ENCODE results near the gene EXOC3L4.
"Not testable (repeated sequence)": the region's sequence is repeated elsewhere in the genome, so short reads cannot be mapped to it uniquely, and the experiment has no call there.

DNA sequence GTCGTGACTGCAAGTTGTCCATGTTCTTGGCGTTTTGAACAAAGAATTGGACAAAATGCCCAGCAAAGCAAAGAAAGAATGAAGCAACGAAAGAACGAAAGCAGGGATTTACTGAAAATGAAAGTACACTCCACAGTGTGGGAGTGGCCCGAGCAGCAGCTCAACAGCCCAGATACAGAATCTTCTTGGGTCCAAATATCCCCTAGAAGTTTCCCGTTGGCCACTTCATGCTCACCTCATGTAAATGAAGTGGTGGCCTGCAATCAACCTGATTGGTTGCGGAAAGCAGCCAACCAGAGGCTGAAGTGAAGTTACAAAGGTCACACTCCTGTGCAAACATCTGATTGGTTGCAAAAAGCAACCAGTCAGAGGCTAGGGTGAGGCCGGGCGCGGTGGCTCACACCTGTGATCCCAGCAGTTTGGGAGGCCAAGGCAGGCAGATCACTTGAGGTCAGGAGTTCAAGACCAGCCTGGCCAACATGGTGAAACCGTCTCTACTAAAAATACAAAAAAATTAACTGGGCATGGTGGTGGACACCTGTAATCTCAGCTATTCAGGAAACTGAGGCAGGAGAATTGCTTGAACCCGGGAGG, 20.7 kb downstream of the EXOC3L4 start:
- TF ChIP-seq, protein P1, sequence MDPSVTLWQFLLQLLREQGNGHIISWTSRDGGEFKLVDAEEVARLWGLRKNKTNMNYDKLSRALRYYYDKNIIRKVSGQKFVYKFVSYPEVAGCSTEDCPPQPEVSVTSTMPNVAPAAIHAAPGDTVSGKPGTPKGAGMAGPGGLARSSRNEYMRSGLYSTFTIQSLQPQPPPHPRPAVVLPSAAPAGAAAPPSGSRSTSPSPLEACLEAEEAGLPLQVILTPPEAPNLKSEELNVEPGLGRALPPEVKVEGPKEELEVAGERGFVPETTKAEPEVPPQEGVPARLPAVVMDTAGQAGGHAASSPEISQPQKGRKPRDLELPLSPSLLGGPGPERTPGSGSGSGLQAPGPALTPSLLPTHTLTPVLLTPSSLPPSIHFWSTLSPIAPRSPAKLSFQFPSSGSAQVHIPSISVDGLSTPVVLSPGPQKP (IDR thresholded peaks at IDR 0.05; ENCODE audit: low read depth, low read length): not testable (repeated sequence)
- TF ChIP-seq, protein P2, sequence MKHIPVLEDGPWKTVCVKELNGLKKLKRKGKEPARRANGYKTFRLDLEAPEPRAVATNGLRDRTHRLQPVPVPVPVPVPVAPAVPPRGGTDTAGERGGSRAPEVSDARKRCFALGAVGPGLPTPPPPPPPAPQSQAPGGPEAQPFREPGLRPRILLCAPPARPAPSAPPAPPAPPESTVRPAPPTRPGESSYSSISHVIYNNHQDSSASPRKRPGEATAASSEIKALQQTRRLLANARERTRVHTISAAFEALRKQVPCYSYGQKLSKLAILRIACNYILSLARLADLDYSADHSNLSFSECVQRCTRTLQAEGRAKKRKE (CRISPR knock-in tag; IDR thresholded peaks at IDR 0.05; ENCODE audit: low read depth): not testable (repeated sequence)
- TF ChIP-seq, protein P3, sequence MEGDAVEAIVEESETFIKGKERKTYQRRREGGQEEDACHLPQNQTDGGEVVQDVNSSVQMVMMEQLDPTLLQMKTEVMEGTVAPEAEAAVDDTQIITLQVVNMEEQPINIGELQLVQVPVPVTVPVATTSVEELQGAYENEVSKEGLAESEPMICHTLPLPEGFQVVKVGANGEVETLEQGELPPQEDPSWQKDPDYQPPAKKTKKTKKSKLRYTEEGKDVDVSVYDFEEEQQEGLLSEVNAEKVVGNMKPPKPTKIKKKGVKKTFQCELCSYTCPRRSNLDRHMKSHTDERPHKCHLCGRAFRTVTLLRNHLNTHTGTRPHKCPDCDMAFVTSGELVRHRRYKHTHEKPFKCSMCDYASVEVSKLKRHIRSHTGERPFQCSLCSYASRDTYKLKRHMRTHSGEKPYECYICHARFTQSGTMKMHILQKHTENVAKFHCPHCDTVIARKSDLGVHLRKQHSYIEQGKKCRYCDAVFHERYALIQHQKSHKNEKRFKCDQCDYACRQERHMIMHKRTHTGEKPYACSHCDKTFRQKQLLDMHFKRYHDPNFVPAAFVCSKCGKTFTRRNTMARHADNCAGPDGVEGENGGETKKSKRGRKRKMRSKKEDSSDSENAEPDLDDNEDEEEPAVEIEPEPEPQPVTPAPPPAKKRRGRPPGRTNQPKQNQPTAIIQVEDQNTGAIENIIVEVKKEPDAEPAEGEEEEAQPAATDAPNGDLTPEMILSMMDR (IDR thresholded peaks at IDR 0.05): not testable (repeated sequence)
- TF ChIP-seq, protein P4, sequence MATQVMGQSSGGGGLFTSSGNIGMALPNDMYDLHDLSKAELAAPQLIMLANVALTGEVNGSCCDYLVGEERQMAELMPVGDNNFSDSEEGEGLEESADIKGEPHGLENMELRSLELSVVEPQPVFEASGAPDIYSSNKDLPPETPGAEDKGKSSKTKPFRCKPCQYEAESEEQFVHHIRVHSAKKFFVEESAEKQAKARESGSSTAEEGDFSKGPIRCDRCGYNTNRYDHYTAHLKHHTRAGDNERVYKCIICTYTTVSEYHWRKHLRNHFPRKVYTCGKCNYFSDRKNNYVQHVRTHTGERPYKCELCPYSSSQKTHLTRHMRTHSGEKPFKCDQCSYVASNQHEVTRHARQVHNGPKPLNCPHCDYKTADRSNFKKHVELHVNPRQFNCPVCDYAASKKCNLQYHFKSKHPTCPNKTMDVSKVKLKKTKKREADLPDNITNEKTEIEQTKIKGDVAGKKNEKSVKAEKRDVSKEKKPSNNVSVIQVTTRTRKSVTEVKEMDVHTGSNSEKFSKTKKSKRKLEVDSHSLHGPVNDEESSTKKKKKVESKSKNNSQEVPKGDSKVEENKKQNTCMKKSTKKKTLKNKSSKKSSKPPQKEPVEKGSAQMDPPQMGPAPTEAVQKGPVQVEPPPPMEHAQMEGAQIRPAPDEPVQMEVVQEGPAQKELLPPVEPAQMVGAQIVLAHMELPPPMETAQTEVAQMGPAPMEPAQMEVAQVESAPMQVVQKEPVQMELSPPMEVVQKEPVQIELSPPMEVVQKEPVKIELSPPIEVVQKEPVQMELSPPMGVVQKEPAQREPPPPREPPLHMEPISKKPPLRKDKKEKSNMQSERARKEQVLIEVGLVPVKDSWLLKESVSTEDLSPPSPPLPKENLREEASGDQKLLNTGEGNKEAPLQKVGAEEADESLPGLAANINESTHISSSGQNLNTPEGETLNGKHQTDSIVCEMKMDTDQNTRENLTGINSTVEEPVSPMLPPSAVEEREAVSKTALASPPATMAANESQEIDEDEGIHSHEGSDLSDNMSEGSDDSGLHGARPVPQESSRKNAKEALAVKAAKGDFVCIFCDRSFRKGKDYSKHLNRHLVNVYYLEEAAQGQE (IDR thresholded peaks at IDR 0.05): not testable (repeated sequence)
- not testable (repeated sequence) for TF ChIP-seq SMC3 (IDR thresholded peaks at IDR 0.05); FOSL2 (IDR thresholded peaks at IDR 0.05); FOSL2 (CRISPR knock-in tag; IDR thresholded peaks at IDR 0.05); RCOR1 (IDR thresholded peaks at IDR 0.05; ENCODE audit: low read depth, low read length)
- TF ChIP-seq, protein P5, sequence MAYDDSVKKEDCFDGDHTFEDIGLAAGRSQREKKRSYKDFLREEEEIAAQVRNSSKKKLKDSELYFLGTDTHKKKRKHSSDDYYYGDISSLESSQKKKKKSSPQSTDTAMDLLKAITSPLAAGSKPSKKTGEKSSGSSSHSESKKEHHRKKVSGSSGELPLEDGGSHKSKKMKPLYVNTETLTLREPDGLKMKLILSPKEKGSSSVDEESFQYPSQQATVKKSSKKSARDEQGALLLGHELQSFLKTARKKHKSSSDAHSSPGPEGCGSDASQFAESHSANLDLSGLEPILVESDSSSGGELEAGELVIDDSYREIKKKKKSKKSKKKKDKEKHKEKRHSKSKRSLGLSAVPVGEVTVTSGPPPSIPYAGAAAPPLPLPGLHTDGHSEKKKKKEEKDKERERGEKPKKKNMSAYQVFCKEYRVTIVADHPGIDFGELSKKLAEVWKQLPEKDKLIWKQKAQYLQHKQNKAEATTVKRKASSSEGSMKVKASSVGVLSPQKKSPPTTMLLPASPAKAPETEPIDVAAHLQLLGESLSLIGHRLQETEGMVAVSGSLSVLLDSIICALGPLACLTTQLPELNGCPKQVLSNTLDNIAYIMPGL (CRISPR knock-in tag; IDR thresholded peaks at IDR 0.05; ENCODE audit: borderline replicate concordance): not testable (repeated sequence)
